ENCODE results near the gene VAMP5.

VAMP5 gene

GRCh38 chr2:85628658-85629057 lies 44.4 kb downstream of the VAMP5 start:
- no peak for DNase-seq (ENCODE audit: low read depth in 2 of 3, low spot score in 2 of 3)

DNA sequence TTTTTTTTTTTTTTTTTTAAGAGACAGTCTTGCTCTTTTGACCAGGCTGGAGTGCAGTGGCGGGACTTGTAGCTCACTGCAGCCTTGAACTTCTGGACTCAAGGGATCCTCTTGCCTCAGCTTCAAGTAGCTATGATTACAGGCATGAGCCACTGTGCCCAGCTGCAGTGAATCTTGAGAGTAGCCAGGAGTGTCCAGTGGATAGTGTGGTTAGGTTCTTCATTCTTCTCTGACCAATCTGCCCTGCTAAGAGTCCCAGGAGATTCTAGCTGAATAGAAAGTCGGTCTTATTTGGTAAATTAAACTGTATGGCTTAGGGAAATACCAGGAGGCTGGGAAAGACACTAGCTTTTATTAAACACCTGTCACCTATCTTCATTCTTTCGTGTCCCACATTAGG lies 47.1 kb downstream of the VAMP5 start:
- DNase-seq (ENCODE audit: low read depth in 2 of 3, low spot score in 2 of 3), result no peak

DNA sequence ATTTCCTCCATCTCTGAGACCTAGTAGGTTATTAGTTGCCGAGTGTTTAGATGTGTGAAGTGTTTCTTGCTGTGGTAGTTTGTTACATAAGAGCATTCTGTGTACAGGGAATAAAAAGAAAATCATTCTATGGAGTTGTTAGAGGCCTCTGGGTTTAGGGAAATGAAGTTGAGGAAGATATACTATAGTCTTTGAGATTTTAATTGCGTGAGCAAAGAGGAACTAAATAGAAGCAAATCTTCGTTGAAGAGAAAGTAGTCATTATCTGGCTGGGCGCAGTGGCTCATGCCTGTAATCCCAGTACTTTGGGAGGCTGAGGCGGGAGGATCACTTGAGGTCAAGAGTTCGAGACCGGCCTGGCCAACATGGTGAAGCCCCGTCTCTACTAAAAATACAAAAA lies 50.8 kb downstream of the VAMP5 start:
- no peak for DNase-seq (ENCODE audit: low read depth in 2 of 3, low spot score in 2 of 3)

- no peak for DNase-seq (ENCODE audit: low read depth in 2 of 3, low spot score in 2 of 3)
Measured at GRCh38 chr2:85635636-85636035, 51.4 kb downstream of the VAMP5 start.

DNA sequence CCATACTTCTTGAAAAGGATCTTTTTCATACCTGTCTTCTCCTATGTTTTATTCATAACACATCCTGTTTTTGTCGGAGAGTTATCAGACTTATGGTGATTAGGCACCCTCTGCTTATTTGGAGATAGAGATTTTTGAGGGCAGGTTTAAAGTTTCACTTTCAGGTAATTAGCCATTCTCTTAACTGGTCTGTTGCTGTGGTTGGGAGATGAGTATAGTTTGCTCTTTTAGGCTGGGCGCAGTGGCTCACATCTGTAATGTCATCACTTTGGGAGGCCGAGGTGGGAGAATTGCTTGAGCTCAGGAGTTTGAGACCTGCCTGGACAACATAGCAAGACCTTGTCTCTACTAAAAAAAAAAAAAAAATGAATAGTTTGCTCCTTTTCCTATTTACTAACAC lies 58.5 kb downstream of the VAMP5 start:
- DNase-seq (ENCODE audit: low read depth in 2 of 3, low spot score in 2 of 3), result no peak

Data from activated CD8-positive, alpha-beta memory T cell treated with anti-CD3 and anti-CD28 coated beads for 48 hours (primary cell).